CD14-positive monocyte (primary cell): ENCODE data around the gene OXTR. TPM values are rescaled to one million over a fixed set of nuclear protein-coding genes. Genes with fewer than 3 reads are reported as not detected.

Experiments used
- DNase-seq, 3 donors: peaks; one replicate each; pipeline ENCODE4 v3.0.0-alpha.2; 2011 to 2022
- H2AFZ ChIP-seq: 2 replicates; pipeline ENCODE4 v1.6.0; 2012; ENCODE audit warnings: mild to moderate bottlenecking, low read depth, low read length, inconsistent platforms; ENCODE audit not compliant: insufficient read depth, poor library complexity, severe bottlenecking
- H3K27ac ChIP-seq, 2 donors: 1 replicate in 1 of 2; 2 replicates in 1 of 2; pipeline ENCODE4 v1.5.1; 2012 to 2013; ENCODE audit warnings: low read length in 2 of 2, control low read depth in 1 of 2, inconsistent platforms in 1 of 2, low read depth in 1 of 2, mild to moderate bottlenecking in 1 of 2
- H3K27me3 ChIP-seq, 2 donors: one replicate each; pipeline versions ENCODE4 v1.6.0 to v1.6.1; 2011 to 2013; ENCODE audit warnings: low read length in 2 of 2; ENCODE audit not compliant: control insufficient read depth in 2 of 2, insufficient read depth in 2 of 2
- H3K36me3 ChIP-seq, 2 donors: replicated peaks in 1 of 2; 1 replicate in 1 of 2; 2 replicates in 1 of 2; pipeline versions ENCODE4 v1.5.1 to v1.6.1; 2012 to 2013; ENCODE audit warnings: low read length in 2 of 2, control low read depth in 1 of 2, inconsistent platforms in 1 of 2, mild to moderate bottlenecking in 1 of 2; ENCODE audit not compliant: insufficient read depth in 2 of 2, control insufficient read depth in 1 of 2
- H3K4me1 ChIP-seq, 2 donors: 1 replicate in 1 of 2; 2 replicates in 1 of 2; pipeline versions ENCODE4 v1.5.1 to v1.6.1; 2012 to 2013; ENCODE audit warnings: low read length in 2 of 2, control low read depth in 1 of 2, inconsistent platforms in 1 of 2, mild to moderate bottlenecking in 1 of 2, moderate library complexity in 1 of 2; ENCODE audit not compliant: insufficient read depth in 2 of 2, control insufficient read depth in 1 of 2
- H3K4me2 ChIP-seq: replicated peaks from 2 replicates; pipeline ENCODE3; 2012; ENCODE audit warnings: low read length, moderate library complexity, mild to moderate bottlenecking; ENCODE audit not compliant: poor library complexity, severe bottlenecking; ENCODE audit errors: extremely low read depth
- H3K4me3 ChIP-seq, 3 experiments: fragments of 200-600 bp in 1 of 3; sonication (generic) in 1 of 3; replicated peaks in 1 of 3; 1 replicate in 2 of 3; 2 replicates in 1 of 3; pipeline ENCODE4 v1.5.1; 2011 to 2013; ENCODE audit warnings: low read length in 3 of 3, mild to moderate bottlenecking in 3 of 3, control low read depth in 2 of 3, low read depth in 2 of 3, inconsistent platforms in 1 of 3, moderate library complexity in 1 of 3
- H3K79me2 ChIP-seq: 2 replicates; pipeline ENCODE4 v1.6.0; 2012; ENCODE audit warnings: mild to moderate bottlenecking, control low read depth, inconsistent platforms, low read length, moderate library complexity; ENCODE audit not compliant: insufficient read depth
- H3K9ac ChIP-seq: 2 replicates; pipeline ENCODE4 v1.6.0; 2017; ENCODE audit warnings: low read length, mild to moderate bottlenecking; ENCODE audit not compliant: insufficient read depth, poor library complexity, severe bottlenecking
- H3K9me3 ChIP-seq, 2 donors: replicated peaks in 1 of 2; 1 replicate in 1 of 2; 2 replicates in 1 of 2; pipeline versions ENCODE4 v1.5.1 to v1.6.1; 2012 to 2013; ENCODE audit warnings: low read length in 2 of 2, control low read depth in 1 of 2; ENCODE audit not compliant: control insufficient read depth in 1 of 2, insufficient read depth in 1 of 2
- H4K20me1 ChIP-seq: 2 replicates; pipeline ENCODE4 v1.6.0; 2012; ENCODE audit warnings: mild to moderate bottlenecking, low read length, control low read depth, moderate library complexity; ENCODE audit not compliant: insufficient read depth
- H3K27ac Mint-ChIP-seq, 7 donors: one replicate each; pipeline ENCODE4 v1.8.0; 2020; ENCODE audit warnings: mild to moderate bottlenecking in 7 of 7, mixed read lengths in 7 of 7, moderate library complexity in 6 of 7, inconsistent platforms in 2 of 7
- H3K27me3 Mint-ChIP-seq, 3 donors: one replicate each; pipeline ENCODE4 v1.8.0; 2021 to 2022; ENCODE audit warnings: low read depth in 3 of 3, mild to moderate bottlenecking in 3 of 3, mixed read lengths in 3 of 3, moderate library complexity in 3 of 3, inconsistent platforms in 1 of 3
- H3K36me3 Mint-ChIP-seq, 2 donors: one replicate each; pipeline ENCODE4 v1.8.0; 2020; ENCODE audit warnings: mixed read lengths in 2 of 2, inconsistent platforms in 1 of 2, mild to moderate bottlenecking in 1 of 2
- H3K4me1 Mint-ChIP-seq: one replicate; pipeline ENCODE4 v1.8.0; 2020; ENCODE audit warnings: mild to moderate bottlenecking, mixed read lengths
- H3K4me3 Mint-ChIP-seq, 2 donors: one replicate each; pipeline ENCODE4 v1.8.0; 2020; ENCODE audit warnings: mild to moderate bottlenecking in 2 of 2, mixed read lengths in 2 of 2, moderate library complexity in 1 of 2
- H3K9me3 Mint-ChIP-seq, 7 donors: one replicate each; pipeline ENCODE4 v1.8.0; 2020 to 2022; ENCODE audit warnings: mixed read lengths in 7 of 7, mild to moderate bottlenecking in 6 of 7, moderate library complexity in 6 of 7, inconsistent platforms in 2 of 7
- CTCF ChIP-seq: fragments of 200-600 bp; IDR thresholded peaks from one replicate; pipeline ENCODE4 v1.8.0; 2022; ENCODE audit warnings: antibody characterized with exemption, mild to moderate bottlenecking
- WGBS: methylation state at CpG from one replicate; pipeline ENCODE4 v1.1.5; 2013; ENCODE audit warnings: missing lambda C conversion rate; ENCODE audit not compliant: insufficient coverage; 5-methylcytosine and 5-hydroxymethylcytosine counted together
- intact Hi-C, 2 donors: fragments of 100-400 bp; cut with micrococcal nuclease; formaldehyde crosslinking; loops; one replicate each; pipeline versions ENCODE4 v1.15.0 to v1.15.1; 2023
- polyA plus RNA-seq, 3 donors: library from polyadenylated mRNA; depleted of rRNA in 1 of 3; unstranded in 2 of 3; stranded (reverse) in 1 of 3; fragments of 300-500 nt in 2 of 3; fragments of >200 nt in 1 of 3; fragmentation: Illumina TruSeq in 2 of 3; gene quantifications; 1 replicate in 2 of 3; 2 replicates in 1 of 3; pipeline ENCODE4 v1.2.3, GENCODE V29; 2012 to 2021

OXTR gene
- polyA plus RNA-seq, 3 donors = 0.03 to 0.07 TPM; not detected in 1

DNA sequence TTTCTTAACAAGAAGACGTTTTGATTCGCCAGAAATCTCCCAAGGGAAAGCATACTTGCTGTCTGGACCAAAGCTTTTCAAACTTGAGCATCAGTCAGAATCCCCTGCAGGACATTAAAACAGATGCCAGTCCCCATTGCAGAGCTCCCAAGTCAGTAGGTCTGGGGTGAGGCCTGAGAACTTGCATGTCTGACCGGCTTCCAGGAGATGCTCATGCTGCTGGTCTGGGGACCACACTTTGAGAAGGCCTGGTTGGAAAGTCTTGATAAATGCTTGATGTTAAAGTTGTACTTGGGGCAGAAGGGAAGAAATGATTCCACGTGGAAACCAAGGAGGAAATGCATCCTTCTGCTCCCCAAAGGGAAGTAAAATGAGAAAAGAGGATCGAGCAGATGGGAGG is 60.1 kb downstream of the OXTR start:
- no peak overlapping the region for H2AFZ ChIP-seq
- H3K4me1 ChIP-seq = no peaks in the 10 kb centered on the region
- H3K27me3 ChIP-seq = no peaks in the 10 kb centered on the region
- no peak overlapping the region for H3K4me2 ChIP-seq
- Mint-ChIP-seq H3K4me3 (no peak overlapping the region), H3K36me3 (no peaks in the 10 kb centered on the region), H3K27ac (peak overlapping the region in 1 of 7 donors; percentile 31), H3K4me1 (no peaks in the 10 kb centered on the region), H3K9me3 (peaks cover 2 to 28% (median 9%) of the 10 kb centered on the region in 7 donors), H3K27me3 (peaks cover 0 to 4% (median 2%) of the 10 kb centered on the region in 3 donors)
- H3K27ac ChIP-seq = no peak overlapping the region
- DNase-seq = no peak
- no peaks in the 10 kb centered on the region for H4K20me1 ChIP-seq
- TF ChIP-seq CTCF = no peak
- no peaks in the 10 kb centered on the region for H3K36me3 ChIP-seq
- 92% methylated on average over 3 of the region's 5 CpGs for WGBS
- H3K9ac ChIP-seq = no peak overlapping the region
- intact Hi-C loops = no loop called here
- no peak overlapping the region for H3K4me3 ChIP-seq
- peaks cover 8% of the 10 kb centered on the region in 2 donors for H3K9me3 ChIP-seq
- H3K79me2 ChIP-seq = no peaks in the 10 kb centered on the region

DNA sequence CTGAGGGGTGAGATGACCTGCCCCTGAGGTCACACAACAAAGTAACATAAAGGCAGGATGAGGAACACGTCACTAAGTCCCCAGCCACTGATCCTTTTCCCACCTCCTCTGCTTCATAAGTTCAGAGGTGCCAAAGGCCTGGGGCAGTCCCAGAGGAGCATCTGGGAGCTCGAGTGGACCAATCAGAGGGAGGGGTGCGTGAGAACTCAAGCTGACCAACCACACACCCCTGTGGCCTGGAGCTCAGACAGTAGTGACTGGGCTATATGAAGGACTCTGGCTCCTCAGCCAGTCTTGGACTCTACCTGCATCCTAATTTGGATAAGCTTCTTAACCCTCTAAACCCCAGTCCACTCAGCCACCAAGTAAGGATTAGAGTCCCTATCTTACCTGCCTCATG is 63.8 kb downstream of the OXTR start:
- Histone ChIP-seq H3K36me3 (no peaks in the 10 kb centered on the region), H3K4me3 (no peak overlapping the region), H3K9ac (no peak overlapping the region), H3K4me1 (no peaks in the 10 kb centered on the region), H3K79me2 (no peaks in the 10 kb centered on the region), H4K20me1 (no peaks in the 10 kb centered on the region), H3K9me3 (peaks cover 8 to 14% of the 10 kb centered on the region in 2 donors), H3K4me2 (no peak overlapping the region), H3K27me3 (no peaks in the 10 kb centered on the region), H3K27ac (no peak overlapping the region), H2AFZ (no peak overlapping the region)
- Mint-ChIP-seq H3K9me3 (peaks cover 5 to 39% (median 14%) of the 10 kb centered on the region in 7 donors), H3K27ac (no peak overlapping the region), H3K4me3 (no peak overlapping the region), H3K36me3 (no peaks in the 10 kb centered on the region), H3K27me3 (peaks cover 0 to 4% (median 1%) of the 10 kb centered on the region in 3 donors), H3K4me1 (no peaks in the 10 kb centered on the region)
- intact Hi-C loops = no loop called here
- WGBS = 82% methylated on average over 3 of the region's 3 CpGs
- TF ChIP-seq CTCF = no peak
- DNase-seq = no peak
